Kidney (tissue), 14 donors: ENCODE measurements around the gene GABBR2. TPM values are rescaled to one million over a fixed set of nuclear protein-coding genes. Genes with fewer than 3 reads are reported as not detected.

ENCODE experiments used
- DNase-seq, 5 donors: peaks; one replicate each; pipeline ENCODE4 v3.0.0-alpha.2; 2013 to 2020
- FAIRE-seq: peaks from 2 replicates; lab custom pipeline; 2012; peaks lifted over from hg19 to GRCh38; lab: Jason Lieb, UNC
- H3K27ac ChIP-seq, 2 donors: one replicate each; pipeline ENCODE4 v1.7.0; 2013; ENCODE audit warnings: low read depth in 2 of 2, low read length in 2 of 2, inconsistent platforms in 1 of 2
- H3K27me3 ChIP-seq: one replicate; pipeline ENCODE4 v1.7.1; 2013; ENCODE audit warnings: low read length, inconsistent platforms; ENCODE audit not compliant: control insufficient read depth, insufficient read depth
- H3K36me3 ChIP-seq, 3 donors: one replicate each; pipeline versions ENCODE4 v1.7.0 to v1.7.1; 2013; ENCODE audit warnings: low read length in 3 of 3, control low read depth in 1 of 3, inconsistent platforms in 1 of 3; ENCODE audit not compliant: insufficient read depth in 3 of 3, control insufficient read depth in 2 of 3
- H3K4me1 ChIP-seq, 3 donors: one replicate each; pipeline versions ENCODE4 v1.7.0 to v1.7.1; 2013; ENCODE audit warnings: low read length in 3 of 3, inconsistent platforms in 1 of 3, low read depth in 1 of 3; ENCODE audit not compliant: control insufficient read depth in 2 of 3, insufficient read depth in 2 of 3
- H3K4me3 ChIP-seq, 3 donors: one replicate each; pipeline versions ENCODE4 v1.7.0 to v1.8.1; 2013; ENCODE audit warnings: low read length in 3 of 3, control low read depth in 1 of 3, inconsistent platforms in 1 of 3
- H3K9ac ChIP-seq, 3 donors: one replicate each; pipeline versions ENCODE4 v1.7.0 to v1.7.1; 2013; ENCODE audit warnings: low read length in 3 of 3, control low read depth in 1 of 3, inconsistent platforms in 1 of 3
- H3K9me3 ChIP-seq, 3 donors: one replicate each; pipeline versions ENCODE4 v1.7.0 to v1.7.1; 2013; ENCODE audit warnings: low read length in 3 of 3, control low read depth in 1 of 3, inconsistent platforms in 1 of 3; ENCODE audit not compliant: control insufficient read depth in 2 of 3, insufficient read depth in 1 of 3
- CTCF ChIP-seq: IDR thresholded peaks from 3 replicates; pipeline ENCODE4 v1.5.1; 2012; ENCODE audit warnings: mild to moderate bottlenecking, moderate library complexity, borderline replicate concordance; ENCODE audit not compliant: insufficient read depth; ENCODE audit errors: extremely low read depth
- intact Hi-C: fragments of 100-400 bp; cut with DNase I; formaldehyde crosslinking; loops from one replicate; pipeline ENCODE4 v1.11.1; 2022
- polyA plus RNA-seq: library from polyadenylated mRNA; stranded (reverse); fragments of 350-450 nt; fragmentation: Illumina TruSeq; extraction: RNeasy Lipid Tissue Mini Kit (QIAGEN cat#74804); gene quantifications from one replicate; pipeline ENCODE4 v1.2.3, GENCODE V29; 2014; ENCODE audit warnings: low read depth, low replicate concordance; ENCODE audit not compliant: insufficient read depth
- total RNA-seq: library from RNA; stranded (reverse); fragmentation: NEBNext Ultra II Directional; extraction: Animal tissue kit (Norgen Biotek cat#: 25700); gene quantifications from one replicate; pipeline ENCODE4 v1.2.1, GENCODE V29; 2021
- donor health status: control.
- donor health status: control.
- donor health status: control.
- donor health status: control.
- donor health status: control.
- donor health status: DM: yes; HTN: yes; CAD: no.
- donor health status: Normal renal cell carcinoma (clear cell type).

Gene GABBR2
- total and polyA plus RNA-seq, 2 donors from 2014 or later: 0.06 TPM; not detected in 1

GRCh38 chr9:98451576-98451975 is 257.2 kb downstream of the GABBR2 start:
- H3K9ac ChIP-seq: no peak overlapping the region
- H3K27me3 ChIP-seq: no peaks in the 10 kb centered on the region
- no peak overlapping the region for H3K27ac ChIP-seq
- H3K4me1 ChIP-seq: no peaks in the 10 kb centered on the region
- H3K9me3 ChIP-seq: no peaks in the 10 kb centered on the region
- FAIRE-seq (no peak), DNase-seq (no peak)
- TF ChIP-seq CTCF: no peak
- no peak overlapping the region for H3K4me3 ChIP-seq
- H3K36me3 ChIP-seq: no peaks in the 10 kb centered on the region
- intact Hi-C loops: no loop called here

GRCh38 chr9:98450496-98450895 is 258.2 kb downstream of the GABBR2 start:
- intact Hi-C loops: no loop called here
- no peaks in the 10 kb centered on the region for H3K4me1 ChIP-seq
- no peaks in the 10 kb centered on the region for H3K36me3 ChIP-seq
- H3K9me3 ChIP-seq: no peaks in the 10 kb centered on the region
- no peak overlapping the region for H3K9ac ChIP-seq
- no peaks in the 10 kb centered on the region for H3K27me3 ChIP-seq
- FAIRE-seq: no peak
- no peak overlapping the region for H3K4me3 ChIP-seq
- DNase-seq: no peak
- no peak for TF ChIP-seq CTCF
- no peak overlapping the region for H3K27ac ChIP-seq

- H3K9me3 ChIP-seq: no peaks in the 10 kb centered on the region
- intact Hi-C loops: no loop called here
These were observed 258.9 kb downstream of the GABBR2 start for GRCh38 chr9:98449871-98450270.

More at GRCh38 chr9:98449871-98450270, 258.9 kb downstream of the GABBR2 start:
- FAIRE-seq (no peak), DNase-seq (no peak)
- H3K36me3 ChIP-seq: no peaks in the 10 kb centered on the region
- TF ChIP-seq CTCF: no peak
- H3K9ac ChIP-seq: no peak overlapping the region
- H3K27me3 ChIP-seq: no peaks in the 10 kb centered on the region
- H3K27ac ChIP-seq: no peak overlapping the region
- no peaks in the 10 kb centered on the region for H3K4me1 ChIP-seq
- H3K4me3 ChIP-seq: no peak overlapping the region
